Liver (tissue), 9 donors: ENCODE results near the gene BMAL2. TPM values are rescaled to one million over a fixed set of nuclear protein-coding genes. Genes with fewer than 3 reads are reported as not detected.

Experiments used
- DNase-seq: peaks from one replicate; pipeline ENCODE4 v3.0.0-alpha.2; 2017; ENCODE audit warnings: low spot score
- H3K27ac ChIP-seq, 2 donors: one replicate each; pipeline ENCODE4 v1.7.0; 2013; ENCODE audit warnings: inconsistent platforms in 2 of 2, low read length in 2 of 2, control low read depth in 1 of 2, low read depth in 1 of 2, mild to moderate bottlenecking in 1 of 2
- H3K27me3 ChIP-seq, 4 donors: one replicate each; pipeline versions ENCODE4 v1.6.1 to v1.7.0; 2013; ENCODE audit warnings: low read length in 3 of 4, inconsistent platforms in 1 of 4, mild to moderate bottlenecking in 1 of 4, moderate library complexity in 1 of 4; ENCODE audit not compliant: control insufficient read depth in 4 of 4, insufficient read depth in 4 of 4
- H3K36me3 ChIP-seq, 4 donors: one replicate each; pipeline versions ENCODE4 v1.6.1 to v1.7.0; 2013; ENCODE audit warnings: low read length in 3 of 4, mild to moderate bottlenecking in 3 of 4, low read depth in 1 of 4, moderate library complexity in 1 of 4; ENCODE audit not compliant: control insufficient read depth in 4 of 4, insufficient read depth in 3 of 4
- H3K4me1 ChIP-seq, 4 donors: one replicate each; pipeline versions ENCODE4 v1.6.1 to v1.7.0; 2013; ENCODE audit warnings: low read length in 3 of 4, mild to moderate bottlenecking in 3 of 4, moderate library complexity in 1 of 4; ENCODE audit not compliant: control insufficient read depth in 4 of 4, insufficient read depth in 4 of 4
- H3K4me3 ChIP-seq, 3 donors: one replicate each; pipeline versions ENCODE4 v1.6.1 to v1.7.0; 2013; ENCODE audit warnings: low read length in 3 of 3, control low read depth in 1 of 3, low read depth in 1 of 3, mild to moderate bottlenecking in 1 of 3
- H3K9ac ChIP-seq, 2 donors: one replicate each; pipeline ENCODE4 v1.7.0; 2013; ENCODE audit warnings: low read length in 2 of 2, mild to moderate bottlenecking in 2 of 2, moderate library complexity in 2 of 2, control low read depth in 1 of 2, low read depth in 1 of 2
- H3K9me3 ChIP-seq, 4 donors: one replicate each; pipeline versions ENCODE4 v1.6.1 to v1.7.0; 2013; ENCODE audit warnings: low read length in 3 of 4; ENCODE audit not compliant: control insufficient read depth in 4 of 4
- ATF3 ChIP-seq: IDR thresholded peaks from 2 replicates; pipeline ENCODE4 v1.6.1; 2016; ENCODE audit warnings: antibody characterized with exemption
- EGR1 ChIP-seq, 2 donors: IDR thresholded peaks; 2 replicates each; pipeline ENCODE4 v1.6.1; 2016 to 2018; ENCODE audit warnings: antibody characterized with exemption in 2 of 2, low read depth in 2 of 2
- FOXA1 ChIP-seq: IDR thresholded peaks from 2 replicates; pipeline ENCODE4 v1.6.1; 2016; ENCODE audit warnings: antibody characterized with exemption
- FOXA2 ChIP-seq: IDR thresholded peaks from 2 replicates; pipeline ENCODE4 v1.6.1; 2016; ENCODE audit warnings: antibody characterized with exemption
- GABPA ChIP-seq, 2 donors: IDR thresholded peaks in 1 of 2; conservative IDR thresholded peaks in 1 of 2; 2 replicates each; pipeline ENCODE4 v1.6.1; 2016; ENCODE audit warnings: antibody characterized with exemption in 2 of 2, mild to moderate bottlenecking in 1 of 2, moderate library complexity in 1 of 2
- HNF4A ChIP-seq, 2 donors: conservative IDR thresholded peaks; 2 replicates each; pipeline ENCODE4 v1.6.1; 2016; ENCODE audit warnings: antibody characterized with exemption in 2 of 2, mild to moderate bottlenecking in 2 of 2
- HNF4G ChIP-seq: IDR thresholded peaks from 2 replicates; pipeline ENCODE4 v1.6.1; 2016; ENCODE audit warnings: antibody characterized with exemption
- JUND ChIP-seq, 2 donors: IDR thresholded peaks; 2 replicates each; pipeline ENCODE4 v1.6.1; 2016; ENCODE audit warnings: antibody characterized with exemption in 2 of 2
- MAX ChIP-seq: IDR thresholded peaks from 2 replicates; pipeline ENCODE4 v1.6.1; 2016; ENCODE audit warnings: antibody characterized with exemption
- NR2F2 ChIP-seq: IDR thresholded peaks from 2 replicates; pipeline ENCODE4 v1.6.1; 2016; ENCODE audit warnings: antibody characterized with exemption
- RAD21 ChIP-seq, 2 donors: IDR thresholded peaks; 2 replicates each; pipeline ENCODE4 v1.6.1; 2016; ENCODE audit warnings: antibody characterized with exemption in 2 of 2, mild to moderate bottlenecking in 2 of 2
- REST ChIP-seq: IDR thresholded peaks from 2 replicates; pipeline ENCODE4 v1.6.1; 2016; ENCODE audit warnings: antibody characterized with exemption, mild to moderate bottlenecking
- RXRA ChIP-seq, 2 donors: IDR thresholded peaks; 2 replicates each; pipeline ENCODE4 v1.6.1; 2017 to 2018; ENCODE audit warnings: antibody characterized with exemption in 2 of 2, mild to moderate bottlenecking in 1 of 2
- SP1 ChIP-seq: IDR thresholded peaks from 2 replicates; pipeline ENCODE4 v1.6.1; 2018; ENCODE audit warnings: antibody characterized with exemption, mild to moderate bottlenecking
- TAF1 ChIP-seq: conservative IDR thresholded peaks from 2 replicates; pipeline ENCODE4 v1.6.1; 2016; ENCODE audit warnings: antibody characterized with exemption, mild to moderate bottlenecking
- YY1 ChIP-seq: IDR thresholded peaks from 2 replicates; pipeline ENCODE4 v1.6.1; 2016; ENCODE audit warnings: antibody characterized with exemption, mild to moderate bottlenecking
- WGBS: extraction: QIAGEN DNeasy Blood & Tissue Kit; methylation state at CpG from one replicate; pipeline ENCODE4 v1.1.7; 2013; 5-methylcytosine and 5-hydroxymethylcytosine counted together
- polyA plus RNA-seq, 2 donors: library from polyadenylated mRNA; stranded (reverse) in 1 of 2; unstranded in 1 of 2; fragments of 200-250 nt in 1 of 2; fragments of >200 nt in 1 of 2; fragmentation: Nextera tagmentation in 1 of 2; extraction: Ambion mirVana in 1 of 2; gene quantifications; one replicate each; pipeline versions ENCODE4 v1.2.1 to v1.2.3, GENCODE V29; 2013 to 2015
- total RNA-seq, 2 donors: library from RNA; depleted of rRNA; stranded (reverse); fragments of >200 nt; gene quantifications; one replicate each; pipeline ENCODE4 v1.2.3, GENCODE V29; 2014
- TF ChIP-seq, protein P1 (sequence below): fragments of 150-350 bp; IDR thresholded peaks from 2 replicates; pipeline ENCODE4 v1.5.1; 2017; ENCODE audit warnings: improper control_type of control experiment, low read depth, low read length; ENCODE audit not compliant: missing input control
- donor health status: healthy.
- donor health status: healthy.
- donor health status: healthy.
- donor health status: healthy.
- donor health status: healthy.

BMAL2 gene
- total and polyA plus RNA-seq, 4 donors = 1.4 to 4.4 (median 1.7) TPM

- TF ChIP-seq, protein P1, sequence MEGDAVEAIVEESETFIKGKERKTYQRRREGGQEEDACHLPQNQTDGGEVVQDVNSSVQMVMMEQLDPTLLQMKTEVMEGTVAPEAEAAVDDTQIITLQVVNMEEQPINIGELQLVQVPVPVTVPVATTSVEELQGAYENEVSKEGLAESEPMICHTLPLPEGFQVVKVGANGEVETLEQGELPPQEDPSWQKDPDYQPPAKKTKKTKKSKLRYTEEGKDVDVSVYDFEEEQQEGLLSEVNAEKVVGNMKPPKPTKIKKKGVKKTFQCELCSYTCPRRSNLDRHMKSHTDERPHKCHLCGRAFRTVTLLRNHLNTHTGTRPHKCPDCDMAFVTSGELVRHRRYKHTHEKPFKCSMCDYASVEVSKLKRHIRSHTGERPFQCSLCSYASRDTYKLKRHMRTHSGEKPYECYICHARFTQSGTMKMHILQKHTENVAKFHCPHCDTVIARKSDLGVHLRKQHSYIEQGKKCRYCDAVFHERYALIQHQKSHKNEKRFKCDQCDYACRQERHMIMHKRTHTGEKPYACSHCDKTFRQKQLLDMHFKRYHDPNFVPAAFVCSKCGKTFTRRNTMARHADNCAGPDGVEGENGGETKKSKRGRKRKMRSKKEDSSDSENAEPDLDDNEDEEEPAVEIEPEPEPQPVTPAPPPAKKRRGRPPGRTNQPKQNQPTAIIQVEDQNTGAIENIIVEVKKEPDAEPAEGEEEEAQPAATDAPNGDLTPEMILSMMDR = no peak
- TF ChIP-seq GABPA (IDR thresholded peaks at IDR 0.05 in 1 of 2, conservative IDR thresholded peaks at IDR 0.05 in 1 of 2) (no peak), FOXA1 (no peak), RXRA (IDR thresholded peaks at IDR 0.05) (no peak)
These were observed 47.9 kb upstream of the BMAL2 start (continued) for GRCh38 chr12:27284751-27285150.

- Histone ChIP-seq H3K4me3 (no peak overlapping the region), H3K27me3 (no peaks in the 10 kb centered on the region), H3K27ac (no peak overlapping the region), H3K9me3 (no peaks in the 10 kb centered on the region), H3K4me1 (peaks cover 0 to 3% (median 0%) of the 10 kb centered on the region in 4 donors), H3K9ac (no peak overlapping the region), H3K36me3 (peaks cover 0 to 2% (median 0%) of the 10 kb centered on the region in 4 donors)
- TF ChIP-seq HNF4A (conservative IDR thresholded peaks at IDR 0.05) (no peak), JUND (IDR thresholded peaks at IDR 0.05) (no peak), YY1 (no peak), RAD21 (IDR thresholded peaks at IDR 0.05) (no peak), FOXA1 (no peak), RXRA (IDR thresholded peaks at IDR 0.05) (no peak), NR2F2 (no peak), HNF4G (no peak), TAF1 (no peak), SP1 (no peak), MAX (no peak), GABPA (IDR thresholded peaks at IDR 0.05 in 1 of 2, conservative IDR thresholded peaks at IDR 0.05 in 1 of 2) (no peak), REST (no peak), ATF3 (no peak), EGR1 (IDR thresholded peaks at IDR 0.05; ENCODE audit: low read depth in 2 of 2) (no peak), FOXA2 (no peak)
- TF ChIP-seq, protein P1 = no peak
- no peak for DNase-seq
- WGBS = 95% methylated on average over 1 of the region's 1 CpG
These were observed 47.2 kb upstream of the BMAL2 start for GRCh38 chr12:27285403-27285802.
